A549 (cell line): ENCODE measurements around the gene CFAP68.

Experiments
- CBX8 ChIP-seq: fragments of 200-600 bp; sonication (generic); IDR thresholded peaks from 2 replicates; pipeline ENCODE4 v1.6.1; 2016
- EP300 ChIP-seq, 2 experiments: fragments of >200 bp; sonication (Bioruptor Twin); formaldehyde crosslinking; IDR thresholded peaks; 2 replicates in 1 of 2; 3 replicates in 1 of 2; pipeline ENCODE4 v1.6.1; 2016 to 2017
- MAFK ChIP-seq: fragments of 450-650 bp; IDR thresholded peaks from 2 replicates; pipeline ENCODE4 v1.6.1; 2014; ENCODE audit not compliant: partially characterized antibody
- NPAS2 ChIP-seq: fragments of 250-450 bp; sonication (Bioruptor Pico); IDR thresholded peaks from 2 replicates; pipeline ENCODE4 v1.8.0; 2022; ENCODE audit warnings: mild to moderate bottlenecking, moderate library complexity, borderline replicate concordance
- PBX3 ChIP-seq: IDR thresholded peaks from 2 replicates; pipeline ENCODE4 v1.6.1; 2012
- POLR2A ChIP-seq: IDR thresholded peaks from 2 replicates; pipeline ENCODE4 v1.6.1; 2012; ENCODE audit warnings: mild to moderate bottlenecking, low read length
- RFX5 ChIP-seq: fragments of 450-650 bp; IDR thresholded peaks from 2 replicates; pipeline ENCODE4 v1.7.1; 2014; ENCODE audit warnings: antibody characterized with exemption, mild to moderate bottlenecking, moderate library complexity
- TF ChIP-seq, protein P1 (sequence below): fragments of >200 bp; sonication (Bioruptor Twin); formaldehyde crosslinking; IDR thresholded peaks from 3 replicates; pipeline ENCODE4 v1.5.1; 2016
- TF ChIP-seq, protein P2 (sequence below): IDR thresholded peaks from 2 replicates; pipeline ENCODE4 v1.6.1; 2012

DNA sequence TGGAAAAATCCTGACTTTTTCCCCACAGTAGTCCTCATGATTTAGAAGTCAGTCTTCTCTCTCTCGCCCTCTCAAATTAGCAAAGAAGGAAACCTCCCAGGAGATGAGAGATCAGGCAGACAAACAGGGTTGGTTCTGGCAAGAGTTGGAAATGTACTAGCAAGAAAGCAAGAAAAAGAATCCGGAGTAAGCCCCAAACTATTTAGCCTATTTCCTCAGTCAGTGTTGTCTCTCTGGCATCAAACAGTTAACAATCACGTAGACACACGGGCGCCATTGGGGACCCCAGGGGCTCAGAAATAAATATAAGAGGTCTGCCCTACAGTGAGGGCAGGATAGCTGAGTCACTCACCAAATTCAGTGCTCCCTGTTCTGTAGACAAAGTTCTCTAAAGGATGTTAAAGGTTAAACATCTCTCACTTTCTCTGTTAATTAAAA lies 44.0 kb downstream of the CFAP68 start:
- TF ChIP-seq EP300 (IDR thresholded peaks at IDR 0.05) (no peak), PBX3 (no peak), CBX8 (no peak), POLR2A (no peak), RFX5 (no peak), MAFK (no peak), NPAS2 (CRISPR knock-in tag) (no peak)
- TF ChIP-seq, protein P1, sequence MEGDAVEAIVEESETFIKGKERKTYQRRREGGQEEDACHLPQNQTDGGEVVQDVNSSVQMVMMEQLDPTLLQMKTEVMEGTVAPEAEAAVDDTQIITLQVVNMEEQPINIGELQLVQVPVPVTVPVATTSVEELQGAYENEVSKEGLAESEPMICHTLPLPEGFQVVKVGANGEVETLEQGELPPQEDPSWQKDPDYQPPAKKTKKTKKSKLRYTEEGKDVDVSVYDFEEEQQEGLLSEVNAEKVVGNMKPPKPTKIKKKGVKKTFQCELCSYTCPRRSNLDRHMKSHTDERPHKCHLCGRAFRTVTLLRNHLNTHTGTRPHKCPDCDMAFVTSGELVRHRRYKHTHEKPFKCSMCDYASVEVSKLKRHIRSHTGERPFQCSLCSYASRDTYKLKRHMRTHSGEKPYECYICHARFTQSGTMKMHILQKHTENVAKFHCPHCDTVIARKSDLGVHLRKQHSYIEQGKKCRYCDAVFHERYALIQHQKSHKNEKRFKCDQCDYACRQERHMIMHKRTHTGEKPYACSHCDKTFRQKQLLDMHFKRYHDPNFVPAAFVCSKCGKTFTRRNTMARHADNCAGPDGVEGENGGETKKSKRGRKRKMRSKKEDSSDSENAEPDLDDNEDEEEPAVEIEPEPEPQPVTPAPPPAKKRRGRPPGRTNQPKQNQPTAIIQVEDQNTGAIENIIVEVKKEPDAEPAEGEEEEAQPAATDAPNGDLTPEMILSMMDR, result no peak
- TF ChIP-seq, protein P2, sequence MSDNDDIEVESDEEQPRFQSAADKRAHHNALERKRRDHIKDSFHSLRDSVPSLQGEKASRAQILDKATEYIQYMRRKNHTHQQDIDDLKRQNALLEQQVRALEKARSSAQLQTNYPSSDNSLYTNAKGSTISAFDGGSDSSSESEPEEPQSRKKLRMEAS, result no peak
